ENCODE results near the gene CREB3L2. TPM values are rescaled to one million over a fixed set of nuclear protein-coding genes. Genes with fewer than 3 reads are reported as not detected.

CREB3L2 gene
- total and polyA plus RNA-seq, 2 of the 8 experiments (the other 6 are each of a cell fraction or from before 2014, with no cell fraction given), result 14.4 to 48.3 TPM

DNA sequence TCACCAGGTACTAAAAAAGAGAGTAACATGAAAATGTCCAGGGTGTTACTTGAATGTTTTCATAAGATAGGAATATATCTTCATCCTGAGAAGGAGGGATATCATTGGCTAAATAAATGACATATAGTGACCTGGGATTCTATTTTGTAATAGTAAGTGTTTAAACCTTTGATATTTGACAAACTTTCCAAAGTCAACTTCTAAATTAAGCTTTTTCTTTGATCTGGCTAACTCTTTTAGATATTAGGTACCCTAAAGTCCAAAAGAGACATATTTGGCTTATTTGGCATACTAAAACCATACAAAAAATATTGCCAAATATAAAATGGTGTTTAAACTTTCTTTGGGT is 22.4 kb upstream of the CREB3L2 start:
- H4K20me1 ChIP-seq (replicated peaks in 1 of 2; ENCODE audit: control insufficient read depth in 1 of 2, insufficient read depth in 2 of 2, low read length in 2 of 2), result no peaks in the 10 kb centered on the region
- no peak overlapping the region for H2AK5ac ChIP-seq (ENCODE audit: low read depth, low read length)
- H3K79me1 ChIP-seq (ENCODE audit: low read depth, low read length), result no peaks in the 10 kb centered on the region
- no peak for FAIRE-seq
- H2BK5ac ChIP-seq (ENCODE audit: low read depth, low read length), result no peak overlapping the region
- ChIA-PET POLR2A (ENCODE audit: partially characterized antibody) (interaction anchor here (0.6 kb wide), 1 partner anchor 256 kb away, joined by 4 read pairs; no protein-coding TSS in a partner anchor), CTCF (ENCODE audit: partially characterized antibody) (interaction anchor here (0.6 to 1.1 kb wide), 3 partner anchors 15 to 582 kb away, joined by 3 read pairs; no protein-coding TSS in a partner anchor)
- no peak overlapping the region for H2BK120ac ChIP-seq (replicated peaks; ENCODE audit: low read depth, low read length)
- H3K79me2 ChIP-seq (ENCODE audit: control insufficient read depth in 1 of 2, insufficient read depth in 2 of 2, low read length in 2 of 2), result no peaks in the 10 kb centered on the region
- no peak for DNase-seq (ENCODE audit: low read depth in 1 of 2, low spot score in 2 of 2)
- H4K5ac ChIP-seq (ENCODE audit: insufficient read length, low read depth, low read length), result no peak overlapping the region
- no peak overlapping the region for H3K4ac ChIP-seq (replicated peaks; ENCODE audit: insufficient read length, low read depth, low read length)
- H2BK20ac ChIP-seq (ENCODE audit: low read length), result no peak overlapping the region
- no peak overlapping the region for H3K9ac ChIP-seq (replicated peaks in 1 of 4; ENCODE audit: extremely low read depth in 1 of 4, low read depth in 3 of 4, low read length in 3 of 4)
- H3K23ac ChIP-seq (ENCODE audit: insufficient read length), result no peak overlapping the region
- H2BK15ac ChIP-seq (ENCODE audit: low read length), result no peak overlapping the region
- no peak overlapping the region for H4K8ac ChIP-seq (ENCODE audit: extremely low read depth, insufficient read depth, low read length)
- no peak overlapping the region for H3K14ac ChIP-seq (ENCODE audit: insufficient read length)
- H3K27ac ChIP-seq (ENCODE audit: low read depth, low read length), result no peak overlapping the region
- no peak overlapping the region for H2AFZ ChIP-seq (ENCODE audit: low read length)
- peaks cover 15 to 19% of the 10 kb centered on the region in 2 experiments; a peak in 3 of 4 replicates for H3K9me3 ChIP-seq (ENCODE audit: insufficient read depth in 2 of 2, low read depth in 1 of 2, low read length in 1 of 2)
- H3K56ac ChIP-seq (replicated peaks; ENCODE audit: insufficient read length, low read depth, low read length), result no peak overlapping the region
- no peak overlapping the region for H3K4me3 ChIP-seq (ENCODE audit: extremely low read depth in 1 of 4, insufficient read depth in 2 of 4, low read depth in 3 of 4, low read length in 4 of 4)
- H3K27me3 ChIP-seq (replicated peaks in 1 of 4; ENCODE audit: control insufficient read depth in 3 of 4, extremely low read depth in 1 of 4, insufficient read depth in 3 of 4, low read length in 3 of 4), result no peaks in the 10 kb centered on the region; a peak in 1 of 7 replicates
- H3K36me3 ChIP-seq (ENCODE audit: control insufficient read depth in 2 of 4, insufficient read depth in 4 of 4, low read length in 3 of 4), result peaks cover 0 to 7% (median 1%) of the 10 kb centered on the region in 4 experiments; a peak in 2 of 8 replicates
- H3K18ac ChIP-seq (ENCODE audit: extremely low read depth, low read length), result no peak overlapping the region
- no peak overlapping the region for H4K91ac ChIP-seq (replicated peaks; ENCODE audit: insufficient read length, low read length)
- H3K23me2 ChIP-seq (ENCODE audit: low read depth, low read length), result no peaks in the 10 kb centered on the region
- H2BK12ac ChIP-seq (ENCODE audit: low read depth, low read length), result no peak overlapping the region
- H3K4me2 ChIP-seq (ENCODE audit: insufficient read depth in 1 of 2, low read depth in 2 of 2, low read length in 2 of 2), result no peak overlapping the region
- peaks cover 2 to 10% (median 7%) of the 10 kb centered on the region in 4 experiments; a peak in 5 of 7 replicates for H3K4me1 ChIP-seq (replicated peaks in 1 of 4; ENCODE audit: control insufficient read depth in 3 of 4, insufficient read depth in 4 of 4, low read length in 3 of 4)
- TF ChIP-seq NRF1 (IDR thresholded peaks at IDR 0.05; ENCODE audit: low read depth, low read length), result no peak
- TF ChIP-seq TEAD4 (IDR thresholded peaks at IDR 0.05; ENCODE audit: low read depth, low read length), result no peak
- no peak for TF ChIP-seq POLR2A (IDR thresholded peaks at IDR 0.05; ENCODE audit: control extremely low read depth in 1 of 2, low read depth in 2 of 2, low read length in 2 of 2)
- no peak for TF ChIP-seq YY1 (IDR thresholded peaks at IDR 0.05; ENCODE audit: low read depth, low read length)
- TF ChIP-seq GABPA (IDR thresholded peaks at IDR 0.05; ENCODE audit: borderline replicate concordance, insufficient read depth, low read length), result no peak
- TF ChIP-seq, protein P1, sequence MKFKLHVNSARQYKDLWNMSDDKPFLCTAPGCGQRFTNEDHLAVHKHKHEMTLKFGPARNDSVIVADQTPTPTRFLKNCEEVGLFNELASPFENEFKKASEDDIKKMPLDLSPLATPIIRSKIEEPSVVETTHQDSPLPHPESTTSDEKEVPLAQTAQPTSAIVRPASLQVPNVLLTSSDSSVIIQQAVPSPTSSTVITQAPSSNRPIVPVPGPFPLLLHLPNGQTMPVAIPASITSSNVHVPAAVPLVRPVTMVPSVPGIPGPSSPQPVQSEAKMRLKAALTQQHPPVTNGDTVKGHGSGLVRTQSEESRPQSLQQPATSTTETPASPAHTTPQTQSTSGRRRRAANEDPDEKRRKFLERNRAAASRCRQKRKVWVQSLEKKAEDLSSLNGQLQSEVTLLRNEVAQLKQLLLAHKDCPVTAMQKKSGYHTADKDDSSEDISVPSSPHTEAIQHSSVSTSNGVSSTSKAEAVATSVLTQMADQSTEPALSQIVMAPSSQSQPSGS (IDR thresholded peaks at IDR 0.05; ENCODE audit: low read length), result no peak
- no peak for TF ChIP-seq GTF2F1 (IDR thresholded peaks at IDR 0.05; ENCODE audit: borderline replicate concordance, low read depth, low read length)
- TF ChIP-seq SP4 (IDR thresholded peaks at IDR 0.05; ENCODE audit: low read length), result no peak
- TF ChIP-seq BACH1 (IDR thresholded peaks at IDR 0.05; ENCODE audit: low read length), result no peak
- no peak for TF ChIP-seq CHD1 (IDR thresholded peaks at IDR 0.05; ENCODE audit: low read depth, low read length)
- TF ChIP-seq TAF7 (optimal IDR thresholded peaks at IDR 0.05; ENCODE audit: borderline replicate concordance, low read depth, low read length), result no peak
- no peak for TF ChIP-seq POU5F1 (IDR thresholded peaks at IDR 0.05; ENCODE audit: low read depth, low read length)
- no peak for TF ChIP-seq SRF (IDR thresholded peaks at IDR 0.05; ENCODE audit: low read depth, low read length)
- TF ChIP-seq, protein P2, sequence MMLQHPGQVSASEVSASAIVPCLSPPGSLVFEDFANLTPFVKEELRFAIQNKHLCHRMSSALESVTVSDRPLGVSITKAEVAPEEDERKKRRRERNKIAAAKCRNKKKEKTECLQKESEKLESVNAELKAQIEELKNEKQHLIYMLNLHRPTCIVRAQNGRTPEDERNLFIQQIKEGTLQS (IDR thresholded peaks at IDR 0.05; ENCODE audit: insufficient read depth, low read depth, low read length), result no peak
